Right ventricle myocardium inferior (tissue), 1 donor: ENCODE data around the gene GTSF1L. TPM values are rescaled to one million over a fixed set of nuclear protein-coding genes. Genes with fewer than 3 reads are reported as not detected.
A peak's percentile ranks its signal among the peaks of the same experiment; 100 is the strongest.
"Not testable (repeated sequence)": the region's sequence is repeated elsewhere in the genome, so short reads cannot be mapped to it uniquely, and the experiment has no call there.

ENCODE experiments used
- ATAC-seq: fragments of 200-7000 bp; cut with Tn5 transposase; one replicate; pipeline ENCODE4 v1.9.1; 2020; ENCODE audit warnings: mild to moderate bottlenecking, moderate library complexity
- DNase-seq: peaks from one replicate; pipeline ENCODE4 v3.0.0; 2021; ENCODE audit errors: missing footprints
- intact Hi-C: fragments of 100-400 bp; cut with DNase I; formaldehyde crosslinking; loops from one replicate; pipeline ENCODE4 v1.11.0; 2022
- long read RNA-seq: library from polyadenylated mRNA; unstranded; transcript quantifications from one replicate; pipeline ENCODE4 v2.0.0, GENCODE V29; 2021
- total RNA-seq: library from RNA; stranded (reverse); fragmentation: NEBNext Ultra II Directional; extraction: Animal tissue kit (Norgen Biotek cat#: 25700); gene quantifications from one replicate; pipeline ENCODE4 v1.2.1, GENCODE V29; 2021
- donor health status: DM: no; HTN: yes; CAD: no; lungs with severe emphysema.

The GTSF1L gene
- total RNA-seq = not detected
- long read RNA-seq = 0 reads

DNA sequence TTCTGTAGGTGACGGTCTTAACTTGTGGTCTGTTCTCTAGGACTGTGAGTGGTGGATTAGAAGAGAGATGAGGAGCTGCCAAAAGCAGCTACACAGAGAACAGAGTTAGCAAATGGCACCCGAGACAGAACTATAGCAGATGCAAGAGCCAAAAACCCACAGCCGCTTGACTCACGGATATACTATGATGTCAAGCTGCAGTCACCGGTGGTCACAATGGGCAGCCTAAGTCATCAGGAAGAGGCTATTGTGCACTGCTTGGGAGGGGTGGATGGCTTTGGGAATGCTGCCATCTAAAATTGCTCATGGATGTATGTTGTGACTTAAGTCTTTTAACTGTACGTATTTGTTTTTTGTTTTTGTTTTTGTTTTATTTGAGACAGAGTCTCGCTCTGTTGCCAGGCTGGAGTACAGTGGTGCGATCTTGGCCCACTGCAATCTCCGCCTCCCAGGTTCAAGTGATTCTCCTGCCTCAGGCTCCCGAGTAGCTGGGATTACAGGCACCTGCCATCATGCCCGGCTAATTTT, at the start of gene GTSF1L:
Gene GTSF1L (minus strand): TSS at position 192 of the 528 bp plus-strand sequence. CDS start 308 bp downstream, outside the sequence.
- DNase-seq = no peak
- intact Hi-C loops = no loop called here
- ATAC-seq = no peak

DNA sequence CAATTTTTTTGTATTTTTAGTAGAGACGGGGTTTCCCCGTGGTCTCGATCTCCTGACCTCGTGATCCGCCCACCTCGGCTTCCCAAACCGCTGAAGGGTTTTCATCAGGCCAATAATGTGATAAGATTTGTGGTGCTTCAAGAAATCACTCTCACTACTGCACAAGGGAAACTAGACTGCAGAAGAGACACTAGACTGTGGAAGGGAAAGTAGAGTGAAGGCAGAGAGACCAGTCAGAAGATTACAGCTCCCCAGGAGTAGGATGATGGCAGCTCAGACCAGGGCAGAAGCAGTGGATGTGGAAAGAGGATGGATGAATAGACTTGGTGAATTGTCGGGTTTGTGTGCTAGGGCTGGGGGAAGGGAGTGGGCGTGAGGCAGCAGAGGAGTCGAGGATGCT, 48.0 kb upstream of the GTSF1L start:
- DNase-seq (no peak), ATAC-seq (no peak)
- intact Hi-C loops = no loop called here

DNA sequence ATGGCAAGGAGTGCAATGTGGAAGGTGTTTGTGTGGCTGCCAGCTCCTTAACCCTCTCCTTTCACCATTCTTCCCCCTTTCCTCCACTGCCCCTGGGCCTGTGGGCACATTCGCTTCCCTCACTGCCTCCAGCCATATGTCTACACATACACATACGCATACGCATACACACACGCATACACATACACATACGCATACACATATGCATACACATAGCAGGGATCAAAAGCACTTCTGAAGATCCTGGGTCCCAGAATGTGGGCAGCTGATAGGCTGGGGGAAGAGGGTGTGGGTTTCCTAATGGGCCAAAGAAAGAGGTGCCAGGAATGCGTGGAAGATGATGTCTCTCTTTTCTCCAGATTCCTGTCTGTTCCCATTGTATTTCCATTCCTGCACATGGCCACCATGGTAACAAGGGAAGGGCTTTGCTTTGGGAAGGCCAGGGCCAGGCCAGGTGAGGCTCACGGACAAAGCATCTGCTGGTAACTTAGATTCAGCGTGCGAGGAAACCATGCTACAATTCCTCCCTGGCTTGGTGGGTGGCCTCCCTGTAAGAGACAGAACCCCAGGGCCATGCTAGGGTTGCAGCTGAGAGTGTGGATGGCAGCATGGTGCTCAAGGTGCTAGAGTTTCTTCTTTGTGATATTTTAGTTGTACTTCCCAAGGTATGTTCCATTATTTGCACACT, 44.8 kb upstream of the GTSF1L start:
- ATAC-seq = no peak
- DNase-seq = no peak
- intact Hi-C loops = no loop called here

DNA sequence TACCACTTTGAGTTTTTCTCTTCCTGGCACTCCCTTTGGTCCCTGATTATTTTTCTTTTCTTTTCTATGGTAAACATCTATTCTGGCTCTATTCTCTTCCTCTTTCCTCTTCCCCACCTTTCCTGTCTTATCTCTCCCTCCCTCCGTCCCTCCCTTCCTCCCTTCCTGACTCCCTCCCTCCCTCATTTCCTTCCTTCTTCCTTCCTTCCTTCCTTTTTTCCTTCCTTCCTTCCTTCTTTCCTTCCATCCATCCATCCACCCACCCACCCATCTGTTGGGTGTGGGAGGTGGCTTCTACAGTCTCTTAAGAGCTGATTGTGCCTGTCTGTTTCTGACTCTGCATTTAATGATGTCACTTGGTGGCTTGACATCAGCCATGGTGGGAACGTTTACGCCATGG, 43.5 kb upstream of the GTSF1L start:
- no peak for ATAC-seq
- DNase-seq = no peak
- intact Hi-C loops = no loop called here

DNA sequence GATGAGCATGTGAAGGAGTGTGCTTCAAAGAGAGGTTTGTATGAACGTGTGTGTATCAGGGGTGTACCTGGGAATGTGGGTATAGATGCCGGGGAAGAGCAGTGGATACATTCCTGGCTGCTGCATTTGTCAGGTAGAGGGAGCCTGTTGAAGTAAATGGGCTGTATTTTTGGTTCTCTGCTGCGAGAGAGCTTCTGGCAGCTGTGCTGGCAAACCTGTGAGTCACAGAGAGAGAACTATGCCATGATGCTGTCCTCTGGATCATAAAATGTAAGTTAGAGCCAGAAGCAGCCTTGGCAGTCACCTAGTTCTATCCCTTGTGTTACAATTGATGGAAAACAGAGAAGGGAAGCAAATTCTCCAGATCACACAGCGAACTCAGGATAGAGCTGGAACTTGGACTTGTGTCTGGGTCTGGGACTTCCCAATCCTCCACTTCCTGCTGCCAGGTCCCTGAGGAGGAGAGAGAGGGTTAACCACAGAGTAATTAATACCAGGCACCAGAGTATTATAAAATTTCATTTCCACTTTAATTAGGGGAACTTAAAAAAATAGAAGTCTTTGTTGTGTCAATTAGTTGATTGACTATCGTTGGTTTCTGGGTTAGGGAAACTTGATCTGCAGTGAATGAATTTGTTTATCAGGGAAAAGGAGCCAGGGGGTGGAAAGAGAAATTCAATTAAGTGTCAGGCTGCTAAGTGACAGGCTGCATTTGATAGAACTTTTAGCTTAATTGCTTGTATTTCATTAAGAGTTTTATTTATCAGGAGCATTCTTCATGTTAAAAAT, 41.1 kb upstream of the GTSF1L start:
- ATAC-seq (peak; percentile 56), DNase-seq (no peak)
- intact Hi-C loops = no loop called here

DNA sequence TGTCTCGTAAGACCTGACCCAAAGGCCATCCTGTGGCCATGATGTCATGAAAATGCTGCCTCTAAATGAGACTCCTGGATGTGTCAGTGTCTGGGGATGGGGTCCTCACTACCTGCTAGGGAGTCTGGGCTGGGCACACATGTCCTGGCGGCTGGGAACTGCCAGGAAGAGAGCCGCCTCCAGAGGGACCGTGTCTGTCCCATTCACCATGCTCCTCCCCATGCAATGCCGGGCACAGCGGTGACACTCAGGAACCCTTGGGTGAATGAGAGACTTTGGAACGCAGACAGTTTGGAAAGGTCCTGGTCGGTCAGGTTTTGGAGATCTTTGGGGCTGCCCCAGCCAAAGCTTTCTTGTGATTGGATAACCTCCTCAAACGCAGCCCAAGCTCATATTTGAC, 40.1 kb upstream of the GTSF1L start:
- ATAC-seq = no peak
- DNase-seq = no peak
- intact Hi-C loops = no loop called here

DNA sequence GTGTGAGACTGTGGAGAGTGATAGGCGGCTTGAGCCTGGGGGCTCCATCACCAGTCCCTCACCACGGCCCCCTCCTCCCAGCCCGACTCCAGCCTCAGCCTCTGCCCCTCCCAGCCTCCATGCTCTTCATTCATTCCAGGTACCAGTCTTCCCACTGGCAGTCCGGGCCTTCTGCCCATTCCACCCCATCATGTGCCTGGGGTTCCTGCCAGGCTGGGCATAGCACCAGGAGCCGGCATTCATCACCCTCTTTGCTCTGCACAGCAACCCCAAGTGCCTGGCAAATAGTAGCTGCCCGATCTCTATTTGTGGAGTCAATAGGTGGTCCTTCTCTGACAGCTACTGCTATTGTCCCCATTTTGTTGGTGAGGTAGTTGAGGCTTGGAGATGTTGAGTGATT, 39.6 kb upstream of the GTSF1L start:
- DNase-seq = peak; percentile 74
- ATAC-seq = peak; percentile 89
- intact Hi-C loops = no loop called here

DNA sequence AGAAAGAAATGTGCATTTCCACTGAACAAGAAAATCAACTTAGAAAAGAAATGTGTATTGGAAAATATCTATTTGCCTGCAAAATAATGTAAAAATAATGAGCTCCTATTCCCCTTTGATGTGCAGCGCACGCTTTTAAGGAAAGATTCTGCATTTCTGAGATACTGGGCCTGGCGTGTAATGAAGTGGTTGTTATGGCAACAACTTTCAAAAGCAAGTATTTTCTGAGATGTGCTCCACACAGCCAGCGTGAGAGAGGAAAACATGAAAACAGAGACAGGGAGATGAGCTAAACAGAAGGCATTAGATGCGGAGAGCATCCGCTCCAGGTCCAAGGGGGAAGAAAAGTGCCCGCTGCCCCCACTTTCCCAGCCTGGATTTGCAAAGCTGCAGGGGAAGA, 39.1 kb upstream of the GTSF1L start:
- intact Hi-C loops = no loop called here
- DNase-seq = no peak

DNA sequence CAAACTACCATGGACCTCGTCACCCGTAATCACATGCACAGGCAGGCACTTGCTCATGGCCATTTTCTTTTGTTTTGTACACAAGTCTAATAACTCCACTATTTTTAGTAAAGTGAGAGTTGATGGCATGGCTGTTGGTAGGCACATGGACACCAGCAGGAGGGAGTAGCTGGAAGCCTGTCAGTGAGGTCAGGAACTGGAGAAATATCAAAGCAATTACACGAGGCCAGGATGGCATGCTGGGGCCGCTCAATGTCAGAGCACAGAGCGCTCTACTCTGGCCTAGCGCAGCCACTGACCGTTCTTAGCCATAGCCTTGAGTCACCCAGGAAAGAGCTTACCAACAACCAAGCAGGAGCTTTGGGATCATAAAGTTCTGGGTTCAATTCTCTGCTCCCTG, 36.1 kb upstream of the GTSF1L start:
- no peak for DNase-seq
- intact Hi-C loops = no loop called here
- ATAC-seq = peak; percentile 51

More for the DNA sequence above, 39.1 kb upstream of the GTSF1L start:
- no peak for ATAC-seq

DNA sequence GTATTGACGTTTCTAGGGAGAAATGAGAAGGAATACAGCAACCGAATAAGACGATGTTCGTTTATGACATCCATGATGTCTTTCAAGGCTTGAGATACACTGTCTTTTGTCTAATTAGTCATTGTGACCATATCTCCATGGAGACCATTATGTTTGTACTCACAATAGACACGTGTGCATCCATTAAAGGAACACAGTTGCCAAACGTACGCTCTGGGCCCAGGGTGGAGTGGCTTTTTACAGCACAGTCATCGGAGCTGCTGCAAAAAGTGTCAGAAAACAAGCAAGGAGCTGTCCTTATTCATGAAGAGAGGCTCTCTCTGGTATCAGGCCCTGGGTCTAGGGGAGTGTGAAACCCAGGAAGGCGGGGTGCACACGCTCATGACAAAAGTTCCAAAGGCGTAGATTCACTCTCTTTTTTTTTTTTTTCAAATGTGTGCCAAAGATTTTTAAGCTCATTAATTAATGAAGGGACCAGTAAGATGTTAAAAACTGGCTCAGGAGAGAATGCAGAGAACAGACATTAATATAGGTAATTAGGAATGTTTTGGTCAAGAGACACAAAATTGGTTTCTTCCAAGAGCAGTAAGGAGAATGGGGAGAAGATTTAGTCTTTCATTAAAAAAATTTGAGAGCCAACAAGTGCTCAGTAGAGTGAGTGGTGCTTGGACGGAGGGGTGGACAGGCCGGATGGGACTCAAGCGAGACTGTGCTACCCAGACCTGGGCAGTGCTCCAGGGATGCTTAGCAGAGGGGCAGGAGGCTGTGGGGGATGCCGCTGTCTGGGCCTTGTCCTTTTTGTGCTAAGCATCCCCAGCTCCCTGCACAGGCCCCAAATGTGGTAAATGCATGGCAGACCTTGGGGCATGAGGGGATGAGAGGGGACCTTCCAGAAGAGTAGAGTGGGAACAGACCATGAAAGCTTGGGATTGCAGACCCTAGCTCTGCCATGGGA, 34.9 kb upstream of the GTSF1L start:
- ATAC-seq (peak; percentile 43), DNase-seq (no peak)
- intact Hi-C loops = no loop called here

DNA sequence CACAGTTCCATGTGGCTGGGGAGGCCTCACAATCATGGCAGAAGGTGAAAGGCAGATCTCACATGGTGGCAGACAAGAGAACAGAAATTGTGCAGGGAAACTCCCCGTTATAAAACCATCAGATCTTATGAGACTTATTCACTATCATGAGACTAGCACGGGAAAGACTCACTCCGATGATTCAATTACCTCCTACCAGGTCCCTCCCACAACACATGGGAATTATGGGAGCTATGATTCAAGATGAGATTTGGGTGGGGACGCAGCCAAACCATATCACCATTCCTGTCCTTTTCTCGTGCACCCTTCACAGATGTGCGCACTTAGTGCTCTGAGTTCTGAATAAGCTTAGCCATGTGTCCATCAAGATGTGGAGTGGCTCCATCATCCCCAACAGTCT, 31.1 kb upstream of the GTSF1L start:
- intact Hi-C loops, DNase-seq, ATAC-seq: not testable (repeated sequence)

DNA sequence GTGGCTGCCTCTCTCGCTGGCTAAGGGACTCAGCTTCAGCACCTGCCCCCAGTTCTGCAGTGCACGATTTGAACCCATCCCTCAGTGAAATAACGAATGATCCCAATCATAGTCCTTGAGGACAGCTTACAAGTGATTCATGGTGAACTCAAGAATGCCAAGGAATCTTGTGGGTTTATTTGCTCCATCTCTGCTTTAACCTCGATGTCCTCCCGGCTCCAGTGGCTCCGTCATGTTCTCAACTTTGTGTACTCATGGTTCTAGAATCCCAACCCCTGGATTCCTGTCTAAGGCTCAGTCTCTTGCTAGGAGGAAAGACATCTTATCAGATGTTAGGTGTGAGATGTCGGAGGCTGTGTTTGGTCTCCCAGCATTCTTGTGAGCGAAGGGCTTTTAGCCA, 29.0 kb upstream of the GTSF1L start:
- DNase-seq (no peak), ATAC-seq (no peak)
- intact Hi-C loops = no loop called here

DNA sequence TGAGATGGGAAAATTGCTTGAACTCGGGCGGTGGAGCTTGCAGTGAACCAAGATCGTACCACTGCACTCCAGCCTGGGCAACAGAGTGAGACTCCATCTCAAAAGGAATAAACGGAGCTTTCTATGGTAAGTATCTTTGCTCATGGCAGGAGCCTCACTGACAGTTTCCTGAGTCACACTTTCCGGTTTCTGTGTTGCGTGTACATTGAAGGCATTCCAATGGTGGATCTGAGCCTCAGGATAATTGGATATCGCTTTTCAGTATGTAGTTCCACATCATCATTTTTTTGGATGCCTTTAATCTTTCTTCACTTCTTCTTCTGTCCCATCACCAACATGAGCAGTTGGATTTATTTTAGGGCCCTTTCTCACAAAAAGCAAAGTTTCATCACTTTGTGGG, 28.6 kb upstream of the GTSF1L start:
- ATAC-seq (no peak), DNase-seq (no peak)
- intact Hi-C loops = no loop called here

DNA sequence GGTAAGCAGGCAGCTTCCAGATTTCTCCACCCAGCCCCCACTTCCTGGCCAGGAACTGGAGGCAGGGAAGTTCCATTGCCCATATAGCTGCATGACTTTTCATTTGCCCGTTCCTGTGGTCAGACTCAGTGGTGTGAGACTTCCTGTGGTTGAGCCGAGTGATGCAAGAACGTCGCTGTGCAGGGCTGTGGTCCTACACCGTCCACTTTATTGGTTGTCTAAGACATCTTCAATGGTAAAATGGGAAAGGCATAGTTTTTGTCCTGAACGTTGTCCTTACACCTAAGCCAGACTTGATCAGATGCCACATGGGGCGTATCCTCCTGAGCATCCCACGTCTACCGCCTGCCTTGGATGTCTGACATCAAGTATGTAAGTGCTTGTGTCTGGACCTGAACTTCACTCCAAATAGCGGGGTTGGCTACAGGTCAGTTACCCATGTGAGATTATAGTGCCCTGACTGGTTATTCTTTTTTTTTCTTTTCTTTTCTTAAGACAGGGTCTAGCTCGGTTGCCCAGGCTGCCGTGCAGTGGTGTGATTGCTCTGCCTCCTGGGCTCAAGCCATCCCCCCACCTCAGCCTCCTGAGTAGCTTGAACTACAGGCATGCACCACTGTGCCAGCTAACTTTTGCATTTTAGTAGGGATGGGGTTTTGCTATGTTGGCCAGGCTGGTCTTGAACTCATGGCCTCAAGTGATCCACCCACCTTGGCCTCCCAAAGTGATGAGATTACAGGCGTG, 25.9 kb upstream of the GTSF1L start:
- intact Hi-C loops = no loop called here
- DNase-seq = peak; percentile 68
- ATAC-seq = peak; percentile 55

DNA sequence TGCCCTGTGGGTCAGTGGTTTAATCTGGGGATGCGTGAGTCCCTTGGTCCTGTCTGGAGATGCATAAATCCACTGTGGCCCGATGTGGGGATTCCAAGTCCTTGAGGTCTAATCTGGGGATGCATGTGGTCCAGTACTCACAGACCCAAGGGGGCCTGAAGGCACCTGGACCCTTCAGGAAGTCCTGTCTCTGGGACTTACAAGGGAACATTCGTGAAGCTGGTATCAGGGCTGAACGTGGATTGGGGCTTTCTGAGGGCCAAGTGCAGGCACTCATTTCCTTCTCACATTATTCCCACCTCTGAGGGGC, 25.2 kb upstream of the GTSF1L start:
- DNase-seq (no peak), ATAC-seq (no peak)
- intact Hi-C loops = no loop called here

DNA sequence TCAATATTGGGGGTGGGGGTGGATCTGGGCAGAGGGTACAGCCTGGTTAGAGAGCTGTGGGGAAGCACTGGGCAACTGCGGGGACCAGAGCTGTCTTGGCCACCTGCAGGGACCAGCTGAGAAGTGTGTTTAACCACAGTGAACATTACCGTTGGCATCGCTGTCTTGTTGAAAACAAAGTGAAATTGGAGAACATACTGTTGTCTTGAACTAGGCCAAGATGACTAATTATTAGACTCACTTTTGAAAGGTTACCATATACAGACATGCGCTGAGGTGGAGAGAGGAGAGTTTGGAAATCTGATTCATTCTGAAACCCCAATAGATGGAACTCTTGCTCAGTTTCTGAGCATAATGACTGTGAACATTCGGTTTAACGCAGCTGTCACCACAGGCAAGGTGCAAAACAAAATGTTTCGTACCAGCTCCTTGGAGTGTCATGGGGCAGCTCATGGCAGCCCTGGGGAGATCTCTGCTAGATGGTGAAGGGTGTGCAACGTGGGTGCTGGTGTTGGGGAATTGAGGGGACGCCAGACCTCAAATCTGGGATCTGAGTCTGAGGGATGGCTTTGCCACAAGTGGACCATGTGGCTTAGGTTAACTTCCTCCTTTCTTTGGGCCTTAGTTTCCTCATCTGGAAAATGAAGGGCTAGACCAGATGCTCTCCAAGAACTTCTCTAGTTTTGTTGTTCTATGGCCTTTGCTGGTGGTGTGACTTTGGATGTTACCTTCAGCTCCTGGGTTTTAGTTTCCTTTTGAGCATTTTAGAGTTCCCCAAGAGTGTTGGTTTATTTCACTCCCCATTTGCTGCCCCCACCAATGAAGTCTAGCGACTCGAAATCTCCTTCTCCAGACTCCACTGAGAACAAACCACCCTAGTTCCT, 24.6 kb upstream of the GTSF1L start:
- ATAC-seq (no peak), DNase-seq (no peak)
- intact Hi-C loops = no loop called here

DNA sequence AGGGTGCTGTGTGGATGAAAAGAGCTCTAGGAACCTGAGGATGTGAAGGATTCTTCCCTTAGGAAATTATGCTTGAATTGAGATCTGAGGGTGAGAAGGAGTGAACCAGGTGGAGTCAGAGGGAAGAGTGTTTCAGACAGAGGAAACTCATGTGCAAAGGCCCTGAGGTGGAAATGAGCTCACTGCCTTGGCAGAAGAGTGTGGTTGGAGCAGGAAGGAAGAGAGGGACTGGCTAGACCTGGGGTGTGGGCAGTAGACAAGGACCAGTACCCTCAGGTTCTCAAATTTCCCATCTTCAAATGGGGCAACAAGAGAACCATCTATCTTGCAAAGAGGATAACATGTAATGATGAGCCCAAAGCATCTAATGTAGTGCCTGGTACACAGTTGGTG, 24.0 kb upstream of the GTSF1L start:
- no peak for DNase-seq
- intact Hi-C loops = no loop called here
- ATAC-seq = no peak
